ENCODE results near the gene NEURL4. TPM values are rescaled to one million over a fixed set of nuclear protein-coding genes. Genes with fewer than 3 reads are reported as not detected.

NEURL4 gene
- total and polyA plus RNA-seq, 4 experiments from 2014 or later: 0.97 to 81.6 (median 38.1) TPM

DNA sequence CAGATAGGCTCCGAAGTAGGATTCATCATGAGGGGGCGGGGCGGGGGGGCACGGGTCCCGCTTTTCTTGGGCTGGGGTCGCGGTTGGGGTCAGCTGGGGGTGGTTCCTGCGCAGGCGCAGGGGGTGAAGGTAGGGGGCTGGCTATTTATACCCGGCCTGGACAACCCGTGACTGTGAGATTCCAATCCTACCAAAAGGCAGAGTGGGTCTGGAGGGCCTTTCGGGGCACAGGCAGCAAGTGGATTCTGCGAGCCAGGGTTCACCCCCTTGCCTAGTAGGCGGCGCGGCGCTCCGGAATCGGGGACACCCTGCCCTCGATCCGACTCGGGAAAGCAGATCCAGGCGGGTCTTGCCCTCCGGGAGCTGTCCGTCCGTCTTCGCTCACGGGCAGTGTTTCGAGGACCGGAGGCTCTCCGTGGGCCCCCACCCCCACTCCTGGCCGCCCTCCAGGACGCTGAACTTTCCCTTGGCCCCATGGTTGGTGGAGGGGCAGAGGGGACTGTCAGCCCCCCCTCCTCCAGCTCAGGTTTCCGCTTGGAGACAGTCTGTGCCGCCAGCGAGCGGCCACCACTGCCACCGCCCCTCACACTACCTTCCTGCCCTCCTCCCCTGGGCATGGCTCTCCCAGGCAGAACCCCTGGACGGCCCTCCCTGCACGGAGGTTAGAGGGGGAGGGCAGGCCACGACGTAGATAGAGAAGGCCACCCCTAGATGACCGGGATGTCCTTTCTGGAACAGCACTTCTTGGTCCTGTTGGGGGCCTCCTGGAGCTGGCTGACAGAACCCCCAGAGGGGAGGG is 47.0 kb downstream of the NEURL4 start:
- Histone ChIP-seq H3K4me1 (ENCODE audit: insufficient read depth, low read length) (peaks cover 25% of the 10 kb centered on the region), H3K4me3 (ENCODE audit: low read length in 2 of 2) (peak overlapping the region in 1 of 2 donors; percentile 58), H3K36me3 (ENCODE audit: insufficient read depth, low read length) (no peaks in the 10 kb centered on the region), H3K27ac (ENCODE audit: low read depth, low read length) (no peak overlapping the region), H3K27me3 (ENCODE audit: insufficient read depth, low read length) (peaks cover 10% of the 10 kb centered on the region), H3K9me3 (ENCODE audit: control insufficient read depth in 1 of 2, low read length in 2 of 2) (no peaks in the 10 kb centered on the region)
- Mint-ChIP-seq H3K9me3 (no peaks in the 10 kb centered on the region), H3K27ac (peak overlapping the region in 1 of 7 donors; percentile 84), H3K4me1 (peaks cover 4 to 28% (median 18%) of the 10 kb centered on the region in 4 donors), H3K36me3 (no peaks in the 10 kb centered on the region), H3K4me3 (peak overlapping the region; percentile 30 to 84 (median 78)), H3K27me3 (peaks cover 19 to 24% of the 10 kb centered on the region in 2 donors)
- POLR2A ChIA-PET (ENCODE audit: partially characterized antibody): interaction anchor here (0.7 to 3.6 kb wide), 10 partner anchors 14 to 404 kb away, joined by 3 to 15 read pairs (median 3); partner anchors contain the start of gene TMEM102
- no peak for DNase-seq
- CTCF ChIA-PET (ENCODE audit: partially characterized antibody): interaction anchor here (0.9 to 1.9 kb wide), 8 partner anchors 9 to 236 kb away, joined by 3 to 13 read pairs (median 4); partner anchors contain the start of gene ACAP1
- intact Hi-C loops (cut with micrococcal nuclease): loop anchor here (2.0 to 5.0 kb wide), 2 partner anchors 61 to 235 kb away; no protein-coding TSS in a partner anchor

DNA sequence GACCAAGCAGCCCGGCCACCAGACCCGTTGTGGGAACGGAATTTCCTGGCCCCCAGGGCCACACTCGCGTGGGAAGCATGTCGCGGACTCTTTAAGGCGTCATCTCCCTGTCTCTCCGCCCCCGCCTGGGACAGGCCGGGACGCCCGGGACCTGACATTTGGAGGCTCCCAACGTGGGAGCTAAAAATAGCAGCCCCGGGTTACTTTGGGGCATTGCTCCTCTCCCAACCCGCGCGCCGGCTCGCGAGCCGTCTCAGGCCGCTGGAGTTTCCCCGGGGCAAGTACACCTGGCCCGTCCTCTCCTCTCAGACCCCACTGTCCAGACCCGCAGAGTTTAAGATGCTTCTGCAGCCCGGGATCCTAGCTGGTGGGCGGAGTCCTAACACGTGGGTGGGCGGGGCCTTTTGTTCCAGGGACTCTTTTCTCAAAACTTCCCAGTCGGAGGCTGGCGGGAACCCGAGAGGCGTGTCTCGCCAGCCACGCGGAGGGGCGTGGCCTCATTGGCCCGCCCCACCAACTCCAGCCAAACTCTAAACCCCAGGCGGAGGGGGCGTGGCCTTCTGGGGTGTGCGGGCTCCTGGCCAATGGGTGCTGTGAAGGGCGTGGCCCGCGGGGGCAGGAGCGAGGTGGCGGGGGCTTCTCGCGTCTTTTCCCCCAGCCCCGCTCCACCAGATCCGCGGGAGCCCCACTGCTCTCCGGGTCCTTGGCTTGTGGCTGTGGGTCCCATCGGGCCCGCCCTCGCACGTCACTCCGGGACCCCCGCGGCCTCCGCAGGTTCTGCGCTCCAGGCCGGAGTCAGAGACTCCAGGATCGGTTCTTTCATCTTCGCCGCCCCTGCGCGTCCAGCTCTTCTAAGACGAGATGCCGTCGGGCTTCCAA is 47.8 kb downstream of the NEURL4 start, which contains the start of gene SLC2A4:
Gene SLC2A4, plus strand, starts transcription at position 645 of the 879 bp plus-strand sequence. Its CDS starts 217 bp downstream, at position 862.
- intact Hi-C loops (cut with micrococcal nuclease): loop anchor here (2.0 to 5.0 kb wide), 2 partner anchors 61 to 234 kb away; no protein-coding TSS in a partner anchor
- POLR2A ChIA-PET (ENCODE audit: partially characterized antibody): interaction anchor here (0.7 to 3.6 kb wide), 13 partner anchors 15 to 405 kb away, joined by 3 to 15 read pairs (median 3); partner anchors contain the start of genes ACAP1, CLDN7 and TMEM102

DNA sequence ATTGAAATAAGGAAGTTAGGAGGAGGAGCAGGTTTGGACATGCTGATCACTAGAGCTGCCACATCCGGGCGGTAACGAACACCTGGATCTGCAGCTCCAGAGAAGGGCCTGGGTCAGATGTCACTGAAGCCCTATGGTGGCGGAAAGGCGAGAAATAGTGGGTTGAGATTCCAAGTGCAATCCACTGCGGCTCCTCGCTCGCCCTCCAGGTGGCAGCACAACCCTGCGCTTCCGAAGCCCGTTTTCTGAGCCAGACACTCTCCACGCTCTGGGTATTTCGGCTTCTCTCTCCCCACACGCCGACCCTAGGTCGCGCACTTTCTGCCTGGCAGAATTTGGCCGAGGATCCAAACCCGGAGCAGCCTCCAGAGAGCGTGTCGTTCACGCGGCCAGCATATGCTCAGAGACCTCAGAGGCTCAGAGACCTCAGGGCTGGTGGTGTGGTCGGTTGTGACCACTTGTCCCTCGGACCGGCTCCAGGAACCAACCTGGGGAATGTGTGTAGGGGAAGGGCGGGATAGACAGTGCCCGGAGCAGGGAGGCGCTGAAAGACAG is 48.5 kb downstream of the NEURL4 start:
- H3K9me3 ChIP-seq (ENCODE audit: control insufficient read depth in 1 of 2, low read length in 2 of 2): no peaks in the 10 kb centered on the region
- peaks cover 4 to 28% (median 18%) of the 10 kb centered on the region in 4 donors for H3K4me1 Mint-ChIP-seq
- POLR2A ChIA-PET (ENCODE audit: partially characterized antibody): interaction anchor here (0.9 to 3.6 kb wide), 9 partner anchors 16 to 71 kb away, joined by 3 to 15 read pairs (median 4); partner anchors contain the start of genes ACAP1 and CLDN7
- no peaks in the 10 kb centered on the region for H3K36me3 Mint-ChIP-seq
- DNase-seq: peak; percentile 82 to 86 (median 85)
- H3K36me3 ChIP-seq (ENCODE audit: insufficient read depth, low read length): no peaks in the 10 kb centered on the region
- H3K27me3 Mint-ChIP-seq: peaks cover 15 to 19% of the 10 kb centered on the region in 2 donors
- CTCF ChIA-PET (ENCODE audit: partially characterized antibody): interaction anchor here (0.6 to 2.8 kb wide), 11 partner anchors 9 to 280 kb away, joined by 3 to 26 read pairs (median 4); no protein-coding TSS in a partner anchor
- peaks cover 25% of the 10 kb centered on the region for H3K4me1 ChIP-seq (ENCODE audit: insufficient read depth, low read length)
- peak overlapping the region; percentile 41 for H3K27ac ChIP-seq (ENCODE audit: low read depth, low read length)
- peaks cover 10% of the 10 kb centered on the region for H3K27me3 ChIP-seq (ENCODE audit: insufficient read depth, low read length)
- H3K4me3 Mint-ChIP-seq: peak overlapping the region; percentile 77 to 90 (median 82)
- peak overlapping the region; percentile 36 to 84 (median 64) for H3K27ac Mint-ChIP-seq
- H3K9me3 Mint-ChIP-seq: no peaks in the 10 kb centered on the region
- H3K4me3 ChIP-seq (ENCODE audit: low read length in 2 of 2): peak overlapping the region; percentile 23 to 58
- intact Hi-C loops (cut with micrococcal nuclease): loop anchor here (1.0 to 5.0 kb wide), 11 partner anchors 16 to 408 kb away; partner anchors contain the start of genes EIF5A, NEURL4, SENP3 and WRAP53

More for the DNA sequence above, 47.8 kb downstream of the NEURL4 start, which contains the start of gene SLC2A4:
- H3K27ac Mint-ChIP-seq: peak within 1 kb of the TSS; percentile 36 to 84 (median 66)
- Histone ChIP-seq H3K27me3 (ENCODE audit: insufficient read depth, low read length) (peaks cover 10% of the 10 kb centered on the region), H3K4me3 (ENCODE audit: low read length in 2 of 2) (peak within 1 kb of the TSS; percentile 23 to 58), H3K9me3 (ENCODE audit: control insufficient read depth in 1 of 2, low read length in 2 of 2) (no peaks in the 10 kb centered on the region), H3K4me1 (ENCODE audit: insufficient read depth, low read length) (peaks cover 25% of the 10 kb centered on the region), H3K27ac (ENCODE audit: low read depth, low read length) (peak within 1 kb of the TSS; percentile 41), H3K36me3 (ENCODE audit: insufficient read depth, low read length) (no peaks in the 10 kb centered on the region)
- CTCF ChIA-PET (ENCODE audit: partially characterized antibody): interaction anchor here (0.7 to 2.8 kb wide), 11 partner anchors 10 to 279 kb away, joined by 3 to 26 read pairs (median 3); no protein-coding TSS in a partner anchor
- H3K4me1 Mint-ChIP-seq: peaks cover 4 to 28% (median 18%) of the 10 kb centered on the region in 4 donors
- peak within 1 kb of the TSS; percentile 77 to 90 (median 82) for H3K4me3 Mint-ChIP-seq
- peaks cover 17 to 23% of the 10 kb centered on the region in 2 donors for H3K27me3 Mint-ChIP-seq
- H3K36me3 Mint-ChIP-seq: no peaks in the 10 kb centered on the region
- DNase-seq: peak; percentile 67 to 81 (median 69)
- no peaks in the 10 kb centered on the region for H3K9me3 Mint-ChIP-seq

DNA sequence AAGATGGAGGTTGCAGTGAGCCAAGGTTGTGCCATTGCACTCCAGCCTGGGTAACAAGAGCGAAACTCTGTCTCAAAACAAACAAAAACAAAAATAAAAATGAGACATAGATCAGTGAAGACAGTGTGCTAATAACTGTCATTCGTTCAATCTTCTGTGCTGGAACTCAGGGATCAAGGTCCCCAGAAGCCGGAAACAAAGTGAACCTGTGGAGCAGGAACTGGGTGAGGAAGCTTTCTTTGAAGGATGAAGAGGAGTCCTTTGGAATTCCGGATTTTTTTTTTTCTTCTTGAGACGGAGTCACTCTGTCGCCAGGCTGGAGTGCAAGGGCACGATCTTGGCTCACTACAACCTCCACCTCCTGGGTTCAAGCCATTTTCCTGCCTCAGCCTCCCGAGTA is 49.7 kb downstream of the NEURL4 start:
- H3K9me3 Mint-ChIP-seq: no peaks in the 10 kb centered on the region
- peaks cover 15 to 19% of the 10 kb centered on the region in 2 donors for H3K27me3 Mint-ChIP-seq
- peak overlapping the region in 1 of 8 donors; percentile 49 for H3K4me3 Mint-ChIP-seq
- DNase-seq: no peak
- POLR2A ChIA-PET (ENCODE audit: partially characterized antibody): interaction anchor here (0.6 to 2.0 kb wide), 3 partner anchors 20 to 69 kb away, joined by 3 to 4 read pairs (median 4); no protein-coding TSS in a partner anchor
- Histone ChIP-seq H3K27me3 (ENCODE audit: insufficient read depth, low read length) (peaks cover 10% of the 10 kb centered on the region), H3K9me3 (ENCODE audit: control insufficient read depth in 1 of 2, low read length in 2 of 2) (no peaks in the 10 kb centered on the region), H3K4me1 (ENCODE audit: insufficient read depth, low read length) (peaks cover 25% of the 10 kb centered on the region), H3K36me3 (ENCODE audit: insufficient read depth, low read length) (no peaks in the 10 kb centered on the region), H3K4me3 (ENCODE audit: low read length in 2 of 2) (no peak overlapping the region), H3K27ac (ENCODE audit: low read depth, low read length) (no peak overlapping the region)
- peaks cover 4 to 28% (median 18%) of the 10 kb centered on the region in 4 donors for H3K4me1 Mint-ChIP-seq
- CTCF ChIA-PET (ENCODE audit: partially characterized antibody): interaction anchor here (0.8 to 2.8 kb wide), 4 partner anchors 17 to 76 kb away, joined by 3 to 26 read pairs (median 6); partner anchors contain the start of gene TMEM95
- intact Hi-C loops (cut with micrococcal nuclease): no loop called here
- H3K36me3 Mint-ChIP-seq: no peaks in the 10 kb centered on the region
- no peak overlapping the region for H3K27ac Mint-ChIP-seq

DNA sequence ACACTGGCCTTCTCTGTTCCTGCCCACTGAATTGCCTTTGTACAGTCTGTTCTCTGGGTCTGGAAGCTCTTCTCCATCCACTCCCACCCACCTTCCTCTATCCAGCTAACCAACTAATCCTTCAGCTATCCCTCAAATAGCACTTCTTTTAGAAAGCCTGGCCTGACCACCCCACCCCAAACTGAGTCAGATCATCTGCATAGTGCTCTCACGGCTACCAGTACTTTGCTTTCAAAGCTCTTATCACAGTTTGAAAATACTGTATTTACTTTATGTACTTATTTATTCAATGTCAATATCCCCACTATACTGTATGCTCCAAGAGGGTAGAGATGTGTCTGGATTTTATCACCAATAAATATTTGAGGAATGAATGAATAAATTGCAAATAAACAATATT is 62.4 kb downstream of the NEURL4 start:
- peaks cover 7 to 15% of the 10 kb centered on the region in 2 donors for H3K27me3 Mint-ChIP-seq
- no peaks in the 10 kb centered on the region for H3K36me3 Mint-ChIP-seq
- intact Hi-C loops (cut with micrococcal nuclease): no loop called here
- H3K4me1 Mint-ChIP-seq: peaks cover 13 to 23% (median 19%) of the 10 kb centered on the region in 4 donors
- CTCF ChIA-PET (ENCODE audit: partially characterized antibody): interaction anchor here (2.1 kb wide), 1 partner anchor 30 kb away, joined by 6 read pairs; no protein-coding TSS in a partner anchor
- Histone ChIP-seq H3K9me3 (ENCODE audit: control insufficient read depth in 1 of 2, low read length in 2 of 2) (no peaks in the 10 kb centered on the region), H3K4me1 (ENCODE audit: insufficient read depth, low read length) (peaks cover 20% of the 10 kb centered on the region), H3K36me3 (ENCODE audit: insufficient read depth, low read length) (no peaks in the 10 kb centered on the region), H3K27ac (ENCODE audit: low read depth, low read length) (no peak overlapping the region), H3K4me3 (ENCODE audit: low read length in 2 of 2) (no peak overlapping the region), H3K27me3 (ENCODE audit: insufficient read depth, low read length) (no peaks in the 10 kb centered on the region)
- no peak overlapping the region for H3K4me3 Mint-ChIP-seq
- POLR2A ChIA-PET (ENCODE audit: partially characterized antibody): no interaction called here
- no peaks in the 10 kb centered on the region for H3K9me3 Mint-ChIP-seq
- no peak for DNase-seq
- no peak overlapping the region for H3K27ac Mint-ChIP-seq

Data from CD4-positive, alpha-beta memory T cell (primary cell).